HepG2 (cell line): ENCODE data around the gene CORO7. TPM values are rescaled to one million over a fixed set of nuclear protein-coding genes. Genes with fewer than 3 reads are reported as not detected.

Experiments
- CHCHD3 ChIP-seq: sonication (generic); formaldehyde crosslinking; IDR thresholded peaks from 2 replicates; pipeline ENCODE4 v1.8.0; 2022; ENCODE audit warnings: mild to moderate bottlenecking, missing genetic modification reagents, moderate library complexity
- GLI4 ChIP-seq: sonication (generic); formaldehyde crosslinking; IDR thresholded peaks from 2 replicates; pipeline ENCODE4 v1.5.1; 2020; ENCODE audit warnings: missing genetic modification reagents, mild to moderate bottlenecking, moderate library complexity, borderline replicate concordance
- KDM6A ChIP-seq: IDR thresholded peaks from 2 replicates; pipeline ENCODE4 v1.6.1; 2016; ENCODE audit warnings: low read depth
- MATR3 ChIP-seq: sonication (generic); formaldehyde crosslinking; IDR thresholded peaks from 2 replicates; pipeline ENCODE4 v1.4.0; 2020; ENCODE audit warnings: missing genetic modification reagents
- MIER3 ChIP-seq: IDR thresholded peaks from 2 replicates; pipeline ENCODE4 v1.6.1; 2016; ENCODE audit warnings: missing compliant biosample characterization, borderline replicate concordance
- RFX1 ChIP-seq: fragments of 450-650 bp; IDR thresholded peaks from 2 replicates; pipeline ENCODE4 v1.6.1; 2017
- ZMYM2 ChIP-seq: sonication (generic); formaldehyde crosslinking; IDR thresholded peaks from 2 replicates; pipeline ENCODE4 v1.8.0; 2022; ENCODE audit warnings: mild to moderate bottlenecking, missing genetic modification reagents
- ZNF329 ChIP-seq: sonication (generic); formaldehyde crosslinking; IDR thresholded peaks from 2 replicates; pipeline ENCODE4 v1.9.0; 2021; ENCODE audit warnings: low read depth, mild to moderate bottlenecking, missing genetic modification reagents
- ZNF333 ChIP-seq: sonication (generic); formaldehyde crosslinking; IDR thresholded peaks from 2 replicates; pipeline ENCODE4 v1.4.0; 2020; ENCODE audit warnings: mild to moderate bottlenecking, missing genetic modification reagents, borderline replicate concordance
- ZSCAN9 ChIP-seq: IDR thresholded peaks from 2 replicates; pipeline ENCODE4 v1.6.1; 2016; ENCODE audit warnings: borderline replicate concordance
- polyA plus RNA-seq, 8 experiments: library from polyadenylated mRNA; depleted of rRNA in 3 of 8; stranded (reverse) in 7 of 8; unstranded in 1 of 8; fragments of >200 nt; fragmentation: Illumina TruSeq in 4 of 8; extraction: Trizol in 4 of 8; gene quantifications; 2 replicates each; pipeline versions ENCODE4 v1.2.1 to v1.2.3, GENCODE V29; 2011 to 2016; ENCODE audit warnings: low read depth in 4 of 8, missing spikeins in 1 of 8, mixed read lengths in 1 of 8; ENCODE audit not compliant: insufficient read depth in 1 of 8
- total RNA-seq, 5 experiments: library from RNA; depleted of rRNA; stranded (reverse); fragments of >200 nt; fragmentation: Illumina TruSeq; extraction: Trizol; gene quantifications; 2 replicates each; pipeline ENCODE4 v1.2.3, GENCODE V29; 2016; ENCODE audit warnings: low read depth in 1 of 5
- TF ChIP-seq, protein P1 (sequence below): sonication (generic); formaldehyde crosslinking; conservative IDR thresholded peaks from 2 replicates; pipeline ENCODE4 v1.4.0; 2020; ENCODE audit warnings: missing genetic modification reagents
- TF ChIP-seq, protein P2 (sequence below): IDR thresholded peaks from 2 replicates; pipeline ENCODE4 v1.6.1; 2016; ENCODE audit warnings: missing compliant biosample characterization, missing genetic modification reagents, borderline replicate concordance
- TF ChIP-seq, protein P3 (sequence below): IDR thresholded peaks from 2 replicates; pipeline ENCODE4 v1.4.0; 2020; ENCODE audit warnings: mild to moderate bottlenecking, missing genetic modification reagents
- TF ChIP-seq, protein P4 (sequence below): fragments of 450-650 bp; IDR thresholded peaks from 2 replicates; pipeline ENCODE4 v1.6.1; 2017
- TF ChIP-seq, protein P5 (sequence below): sonication (generic); formaldehyde crosslinking; IDR thresholded peaks from 2 replicates; pipeline ENCODE4 v1.8.0; 2022; ENCODE audit warnings: missing genetic modification reagents, mild to moderate bottlenecking, borderline replicate concordance
- TF ChIP-seq, protein P6 (sequence below): sonication (generic); IDR thresholded peaks from 2 replicates; pipeline ENCODE4 v1.6.1; 2016; ENCODE audit warnings: low read depth, borderline replicate concordance
- TF ChIP-seq, protein P7 (sequence below): sonication (generic); formaldehyde crosslinking; IDR thresholded peaks from 2 replicates; pipeline ENCODE4 v1.5.0; 2020; ENCODE audit warnings: missing genetic modification reagents

CORO7 gene
- total and polyA plus RNA-seq, 2 of the 13 experiments (the other 11 are each of a cell fraction or from before 2014, with no cell fraction given): 9.9 to 14.3 TPM

DNA sequence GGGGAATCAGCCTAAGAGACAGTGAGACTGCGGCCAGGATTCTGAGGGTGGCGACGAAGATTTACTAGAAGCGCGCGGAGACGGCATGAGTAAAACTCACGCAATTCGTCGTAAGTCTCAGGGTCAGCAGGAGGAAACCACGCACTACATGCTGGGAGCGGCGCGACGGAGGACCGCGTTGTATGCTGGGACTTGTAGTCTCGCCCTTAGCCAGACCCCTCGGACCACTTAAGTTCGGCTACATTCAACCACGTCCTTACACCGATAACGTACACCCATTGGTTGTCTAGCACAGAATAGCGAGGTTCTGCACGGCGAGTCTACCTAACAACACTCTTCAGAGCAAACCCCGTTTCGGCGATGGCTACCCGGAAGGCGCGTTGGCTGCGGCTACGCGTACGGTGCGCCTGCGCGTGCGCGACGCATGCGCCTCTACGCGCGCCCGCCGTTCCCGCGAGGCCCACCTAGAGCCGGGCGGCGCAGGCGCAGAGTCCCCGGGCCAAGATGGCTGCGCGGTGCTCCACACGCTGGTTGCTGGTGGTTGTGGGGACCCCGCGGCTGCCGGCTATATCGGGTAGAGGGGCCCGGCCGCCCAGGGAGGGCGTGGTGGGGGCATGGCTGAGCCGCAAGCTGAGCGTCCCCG, 9.1 kb upstream of the CORO7 start, which contains the start of gene DNAJA3 (continued):
- TF ChIP-seq ZSCAN9 (CRISPR knock-in tag): no peak
- no peak for TF ChIP-seq MATR3 (CRISPR knock-in tag)
- TF ChIP-seq GLI4 (CRISPR knock-in tag): no peak; the same call in 1 of the 2 replicates
- TF ChIP-seq, protein P1, sequence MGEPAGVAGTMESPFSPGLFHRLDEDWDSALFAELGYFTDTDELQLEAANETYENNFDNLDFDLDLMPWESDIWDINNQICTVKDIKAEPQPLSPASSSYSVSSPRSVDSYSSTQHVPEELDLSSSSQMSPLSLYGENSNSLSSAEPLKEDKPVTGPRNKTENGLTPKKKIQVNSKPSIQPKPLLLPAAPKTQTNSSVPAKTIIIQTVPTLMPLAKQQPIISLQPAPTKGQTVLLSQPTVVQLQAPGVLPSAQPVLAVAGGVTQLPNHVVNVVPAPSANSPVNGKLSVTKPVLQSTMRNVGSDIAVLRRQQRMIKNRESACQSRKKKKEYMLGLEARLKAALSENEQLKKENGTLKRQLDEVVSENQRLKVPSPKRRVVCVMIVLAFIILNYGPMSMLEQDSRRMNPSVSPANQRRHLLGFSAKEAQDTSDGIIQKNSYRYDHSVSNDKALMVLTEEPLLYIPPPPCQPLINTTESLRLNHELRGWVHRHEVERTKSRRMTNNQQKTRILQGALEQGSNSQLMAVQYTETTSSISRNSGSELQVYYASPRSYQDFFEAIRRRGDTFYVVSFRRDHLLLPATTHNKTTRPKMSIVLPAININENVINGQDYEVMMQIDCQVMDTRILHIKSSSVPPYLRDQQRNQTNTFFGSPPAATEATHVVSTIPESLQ: no peak
- TF ChIP-seq, protein P2, sequence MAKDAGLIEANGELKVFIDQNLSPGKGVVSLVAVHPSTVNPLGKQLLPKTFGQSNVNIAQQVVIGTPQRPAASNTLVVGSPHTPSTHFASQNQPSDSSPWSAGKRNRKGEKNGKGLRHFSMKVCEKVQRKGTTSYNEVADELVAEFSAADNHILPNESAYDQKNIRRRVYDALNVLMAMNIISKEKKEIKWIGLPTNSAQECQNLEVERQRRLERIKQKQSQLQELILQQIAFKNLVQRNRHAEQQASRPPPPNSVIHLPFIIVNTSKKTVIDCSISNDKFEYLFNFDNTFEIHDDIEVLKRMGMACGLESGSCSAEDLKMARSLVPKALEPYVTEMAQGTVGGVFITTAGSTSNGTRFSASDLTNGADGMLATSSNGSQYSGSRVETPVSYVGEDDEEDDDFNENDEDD (CRISPR knock-in tag): peak; percentile 66
- TF ChIP-seq, protein P3, sequence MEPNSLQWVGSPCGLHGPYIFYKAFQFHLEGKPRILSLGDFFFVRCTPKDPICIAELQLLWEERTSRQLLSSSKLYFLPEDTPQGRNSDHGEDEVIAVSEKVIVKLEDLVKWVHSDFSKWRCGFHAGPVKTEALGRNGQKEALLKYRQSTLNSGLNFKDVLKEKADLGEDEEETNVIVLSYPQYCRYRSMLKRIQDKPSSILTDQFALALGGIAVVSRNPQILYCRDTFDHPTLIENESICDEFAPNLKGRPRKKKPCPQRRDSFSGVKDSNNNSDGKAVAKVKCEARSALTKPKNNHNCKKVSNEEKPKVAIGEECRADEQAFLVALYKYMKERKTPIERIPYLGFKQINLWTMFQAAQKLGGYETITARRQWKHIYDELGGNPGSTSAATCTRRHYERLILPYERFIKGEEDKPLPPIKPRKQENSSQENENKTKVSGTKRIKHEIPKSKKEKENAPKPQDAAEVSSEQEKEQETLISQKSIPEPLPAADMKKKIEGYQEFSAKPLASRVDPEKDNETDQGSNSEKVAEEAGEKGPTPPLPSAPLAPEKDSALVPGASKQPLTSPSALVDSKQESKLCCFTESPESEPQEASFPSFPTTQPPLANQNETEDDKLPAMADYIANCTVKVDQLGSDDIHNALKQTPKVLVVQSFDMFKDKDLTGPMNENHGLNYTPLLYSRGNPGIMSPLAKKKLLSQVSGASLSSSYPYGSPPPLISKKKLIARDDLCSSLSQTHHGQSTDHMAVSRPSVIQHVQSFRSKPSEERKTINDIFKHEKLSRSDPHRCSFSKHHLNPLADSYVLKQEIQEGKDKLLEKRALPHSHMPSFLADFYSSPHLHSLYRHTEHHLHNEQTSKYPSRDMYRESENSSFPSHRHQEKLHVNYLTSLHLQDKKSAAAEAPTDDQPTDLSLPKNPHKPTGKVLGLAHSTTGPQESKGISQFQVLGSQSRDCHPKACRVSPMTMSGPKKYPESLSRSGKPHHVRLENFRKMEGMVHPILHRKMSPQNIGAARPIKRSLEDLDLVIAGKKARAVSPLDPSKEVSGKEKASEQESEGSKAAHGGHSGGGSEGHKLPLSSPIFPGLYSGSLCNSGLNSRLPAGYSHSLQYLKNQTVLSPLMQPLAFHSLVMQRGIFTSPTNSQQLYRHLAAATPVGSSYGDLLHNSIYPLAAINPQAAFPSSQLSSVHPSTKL (CRISPR knock-in tag): no peak
- TF ChIP-seq ZNF329 (CRISPR knock-in tag): no peak
- TF ChIP-seq, protein P4, sequence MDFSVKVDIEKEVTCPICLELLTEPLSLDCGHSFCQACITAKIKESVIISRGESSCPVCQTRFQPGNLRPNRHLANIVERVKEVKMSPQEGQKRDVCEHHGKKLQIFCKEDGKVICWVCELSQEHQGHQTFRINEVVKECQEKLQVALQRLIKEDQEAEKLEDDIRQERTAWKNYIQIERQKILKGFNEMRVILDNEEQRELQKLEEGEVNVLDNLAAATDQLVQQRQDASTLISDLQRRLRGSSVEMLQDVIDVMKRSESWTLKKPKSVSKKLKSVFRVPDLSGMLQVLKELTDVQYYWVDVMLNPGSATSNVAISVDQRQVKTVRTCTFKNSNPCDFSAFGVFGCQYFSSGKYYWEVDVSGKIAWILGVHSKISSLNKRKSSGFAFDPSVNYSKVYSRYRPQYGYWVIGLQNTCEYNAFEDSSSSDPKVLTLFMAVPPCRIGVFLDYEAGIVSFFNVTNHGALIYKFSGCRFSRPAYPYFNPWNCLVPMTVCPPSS: no peak
- TF ChIP-seq, protein P5, sequence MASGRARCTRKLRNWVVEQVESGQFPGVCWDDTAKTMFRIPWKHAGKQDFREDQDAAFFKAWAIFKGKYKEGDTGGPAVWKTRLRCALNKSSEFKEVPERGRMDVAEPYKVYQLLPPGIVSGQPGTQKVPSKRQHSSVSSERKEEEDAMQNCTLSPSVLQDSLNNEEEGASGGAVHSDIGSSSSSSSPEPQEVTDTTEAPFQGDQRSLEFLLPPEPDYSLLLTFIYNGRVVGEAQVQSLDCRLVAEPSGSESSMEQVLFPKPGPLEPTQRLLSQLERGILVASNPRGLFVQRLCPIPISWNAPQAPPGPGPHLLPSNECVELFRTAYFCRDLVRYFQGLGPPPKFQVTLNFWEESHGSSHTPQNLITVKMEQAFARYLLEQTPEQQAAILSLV (CRISPR knock-in tag): peak; percentile 41; the same call in 1 of the 2 replicates
- TF ChIP-seq, protein P6, sequence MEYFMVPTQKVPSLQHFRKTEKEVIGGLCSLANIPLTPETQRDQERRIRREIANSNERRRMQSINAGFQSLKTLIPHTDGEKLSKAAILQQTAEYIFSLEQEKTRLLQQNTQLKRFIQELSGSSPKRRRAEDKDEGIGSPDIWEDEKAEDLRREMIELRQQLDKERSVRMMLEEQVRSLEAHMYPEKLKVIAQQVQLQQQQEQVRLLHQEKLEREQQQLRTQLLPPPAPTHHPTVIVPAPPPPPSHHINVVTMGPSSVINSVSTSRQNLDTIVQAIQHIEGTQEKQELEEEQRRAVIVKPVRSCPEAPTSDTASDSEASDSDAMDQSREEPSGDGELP: no peak
- TF ChIP-seq RFX1: no peak
- TF ChIP-seq KDM6A (CRISPR knock-in tag): no peak
- TF ChIP-seq MIER3 (CRISPR knock-in tag): no peak
- TF ChIP-seq CHCHD3 (CRISPR knock-in tag): 0 out of 2 replicates have a peak, but pooled peaks have one; percentile 72
- peak; percentile 90; the same call in 1 of the 2 replicates for TF ChIP-seq ZNF333 (CRISPR knock-in tag)
- TF ChIP-seq ZMYM2 (CRISPR knock-in tag): no peak
- TF ChIP-seq, protein P7, sequence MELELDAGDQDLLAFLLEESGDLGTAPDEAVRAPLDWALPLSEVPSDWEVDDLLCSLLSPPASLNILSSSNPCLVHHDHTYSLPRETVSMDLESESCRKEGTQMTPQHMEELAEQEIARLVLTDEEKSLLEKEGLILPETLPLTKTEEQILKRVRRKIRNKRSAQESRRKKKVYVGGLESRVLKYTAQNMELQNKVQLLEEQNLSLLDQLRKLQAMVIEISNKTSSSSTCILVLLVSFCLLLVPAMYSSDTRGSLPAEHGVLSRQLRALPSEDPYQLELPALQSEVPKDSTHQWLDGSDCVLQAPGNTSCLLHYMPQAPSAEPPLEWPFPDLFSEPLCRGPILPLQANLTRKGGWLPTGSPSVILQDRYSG (CRISPR knock-in tag): no peak
